Suppressor macrophage treated with lipopolysaccharide for 4 hours (primary cell): ENCODE measurements around the gene SLC16A12.
A peak's percentile ranks its signal among the peaks of the same experiment; 100 is the strongest.

Source experiments
- DNase-seq: peaks from one replicate; pipeline ENCODE4 v3.0.0-alpha.2; 2020

Gene SLC16A12

DNA sequence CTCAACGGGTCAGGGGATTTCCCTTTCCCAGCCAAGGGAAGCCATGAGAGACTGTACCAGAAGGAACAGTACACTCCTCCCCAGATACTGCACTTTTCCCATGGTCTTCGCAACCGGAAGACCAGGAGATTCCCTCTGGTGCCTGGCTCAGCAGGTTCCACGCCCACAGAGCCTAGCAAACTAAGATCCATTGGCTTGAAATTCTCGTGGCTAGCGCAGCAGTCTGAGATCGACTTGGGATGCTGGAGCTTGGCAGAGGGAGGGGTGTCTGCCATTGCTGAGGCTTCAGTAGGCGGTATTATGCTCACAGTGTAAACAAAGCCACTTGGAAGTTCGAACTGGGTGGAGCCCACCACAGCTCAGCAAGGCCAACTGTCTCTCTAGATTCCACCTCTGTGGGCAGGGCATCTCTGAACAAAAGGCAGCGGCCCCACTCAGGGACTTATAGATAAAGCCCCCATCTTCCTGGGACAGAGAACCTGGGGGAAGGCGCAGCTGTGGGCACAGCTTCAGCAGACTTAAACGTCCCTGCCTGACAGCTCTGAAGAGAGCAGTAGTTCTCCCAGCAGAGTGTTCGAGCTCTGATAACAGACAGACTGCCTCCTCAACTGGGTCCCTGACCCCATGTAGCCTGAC lies 29.6 kb downstream of the SLC16A12 start:
- no peak for DNase-seq

DNA sequence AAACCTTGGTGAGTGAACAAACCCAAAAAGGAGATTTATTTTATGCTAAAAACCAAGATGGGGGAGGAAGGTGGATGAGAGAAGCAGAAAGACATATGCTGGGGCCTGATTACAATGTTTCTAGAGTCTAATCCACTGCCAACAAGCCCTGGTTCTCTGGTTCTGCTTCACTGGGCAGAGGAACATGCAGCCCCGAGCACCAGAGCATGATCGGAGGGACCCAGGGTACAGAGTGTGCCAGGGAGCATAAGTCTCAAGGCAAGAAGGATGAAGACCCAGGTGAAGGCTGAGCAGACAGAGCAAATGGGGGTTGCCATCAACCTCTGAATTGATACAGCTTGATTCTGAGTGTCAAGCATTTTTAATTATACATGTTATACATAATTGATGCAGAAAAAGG lies 30.7 kb downstream of the SLC16A12 start:
- DNase-seq, result no peak

DNA sequence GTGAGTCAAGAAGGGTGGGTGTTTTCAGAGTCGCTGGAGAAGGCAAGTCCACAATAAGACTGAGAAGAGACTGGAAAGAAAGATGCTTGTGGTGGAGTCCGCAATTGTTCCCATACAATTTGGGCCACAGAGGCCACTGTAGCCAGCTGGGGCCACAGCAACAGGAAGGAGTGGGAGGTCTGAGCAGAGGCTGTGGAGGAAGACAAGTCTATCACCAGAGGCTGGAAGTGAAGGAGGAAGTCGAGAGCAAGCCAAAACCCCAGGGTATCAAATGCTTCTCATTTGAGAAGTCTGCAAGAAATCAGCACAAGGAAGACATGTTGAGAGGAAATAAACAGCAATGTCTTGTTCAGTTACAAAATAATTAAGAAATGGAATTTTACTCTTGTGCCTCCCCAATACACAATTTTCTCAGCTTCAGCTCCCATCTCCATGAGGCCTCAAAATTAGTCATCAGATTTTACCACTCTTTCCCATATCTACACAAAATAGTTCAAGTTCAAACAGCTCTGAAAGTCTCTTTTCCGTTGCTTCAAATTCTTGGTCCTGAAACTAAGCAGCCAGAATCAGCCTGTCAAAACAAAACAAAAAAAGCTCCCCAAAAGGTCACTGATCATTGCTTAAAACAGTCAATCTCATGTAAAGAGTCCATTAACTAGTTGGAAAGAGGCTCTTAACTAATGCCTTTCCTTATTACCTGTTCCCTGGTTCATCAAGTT lies 31.6 kb downstream of the SLC16A12 start:
- peak; percentile 16 for DNase-seq

DNA sequence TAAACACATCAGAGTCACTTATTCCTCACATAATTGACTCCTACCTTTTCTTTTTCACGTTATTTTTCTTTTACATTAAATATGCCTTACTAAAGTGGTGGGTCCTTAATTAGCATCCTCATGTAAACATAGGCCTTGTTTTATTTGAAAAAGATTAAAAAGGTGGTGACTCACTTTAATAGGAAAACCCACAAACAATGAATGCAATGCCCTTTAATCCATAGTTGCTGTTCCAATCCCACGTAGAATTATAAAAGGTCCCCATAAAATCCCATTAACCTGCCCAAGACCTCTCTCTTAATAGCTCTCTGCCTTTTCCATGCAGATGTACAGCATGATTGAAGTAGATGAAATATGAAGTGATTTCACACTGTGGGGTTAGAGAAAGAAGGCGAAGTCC lies 32.2 kb downstream of the SLC16A12 start:
- no peak for DNase-seq

DNA sequence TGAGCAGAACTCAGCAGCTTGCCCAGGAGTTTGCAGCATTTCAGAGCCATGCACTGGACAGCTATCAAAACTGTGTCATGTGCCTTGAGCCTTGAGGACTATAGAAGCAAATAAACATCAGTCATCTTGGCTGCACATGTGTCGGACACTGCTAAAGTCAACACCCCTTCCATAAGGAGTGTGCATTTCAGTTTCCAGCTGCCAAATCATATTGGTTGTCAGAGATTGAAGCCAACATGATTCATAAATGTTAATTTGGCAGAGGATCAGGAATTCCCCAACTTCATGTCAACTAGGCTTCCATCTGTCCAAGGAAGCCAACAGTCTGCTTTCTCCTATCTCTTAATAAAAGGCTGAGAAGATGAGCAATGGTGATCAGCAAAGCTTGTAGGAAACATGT lies 32.8 kb downstream of the SLC16A12 start:
- no peak for DNase-seq

DNA sequence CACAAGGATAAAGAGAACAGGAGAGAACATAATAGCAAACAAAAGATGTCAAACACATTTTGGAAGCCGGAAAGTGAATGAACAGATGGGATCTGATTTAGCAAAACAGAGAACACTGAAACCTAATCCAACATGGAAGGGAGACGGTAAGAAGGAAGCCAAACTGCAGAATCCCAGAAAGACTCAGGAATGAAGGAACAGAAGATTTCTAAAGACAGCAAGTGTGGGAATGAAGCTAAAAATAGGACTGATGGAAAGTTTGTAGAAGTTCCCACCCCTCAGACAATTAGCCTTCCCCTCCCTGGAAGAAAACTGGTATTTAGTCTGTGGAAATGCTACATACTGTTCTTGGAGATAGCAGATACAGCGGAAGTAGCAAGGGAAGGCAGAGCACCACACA lies 40.8 kb downstream of the SLC16A12 start:
- no peak for DNase-seq

DNA sequence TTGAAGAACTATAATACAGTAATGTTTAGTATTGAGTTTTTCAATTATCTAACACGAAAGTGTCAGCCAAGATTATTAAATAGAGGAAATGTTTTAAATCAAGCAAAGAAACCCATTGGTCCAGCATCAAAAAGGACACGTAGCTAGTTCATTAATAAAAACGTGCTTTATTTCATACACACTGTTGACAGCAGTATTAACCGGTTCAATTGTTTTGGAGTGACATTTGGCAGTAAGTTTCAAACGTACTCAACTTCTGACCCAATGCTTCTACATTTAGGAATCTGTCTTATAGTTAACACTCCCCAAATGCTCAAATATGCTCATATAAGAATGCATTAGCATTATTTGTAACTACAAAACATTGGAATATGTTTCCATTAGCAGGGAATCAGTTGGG lies 41.3 kb downstream of the SLC16A12 start:
- no peak for DNase-seq

DNA sequence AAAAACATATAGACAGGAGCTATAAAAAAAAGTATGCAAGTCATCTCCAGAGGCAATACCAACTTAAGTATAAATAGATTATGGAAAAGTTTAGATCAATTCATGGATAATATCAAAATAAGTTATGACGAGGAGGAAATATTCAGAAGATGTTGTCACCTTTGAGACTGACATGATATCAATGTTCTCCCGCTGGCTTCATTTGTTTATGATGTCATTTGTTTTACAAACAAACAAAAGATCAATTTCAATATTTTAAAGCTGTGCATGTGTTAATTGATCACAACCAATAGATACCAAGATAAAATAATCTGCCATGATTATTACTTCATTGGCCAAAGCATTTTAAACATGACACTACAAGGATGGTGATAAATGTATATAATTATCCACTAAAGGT lies 43.5 kb downstream of the SLC16A12 start:
- DNase-seq, result no peak

DNA sequence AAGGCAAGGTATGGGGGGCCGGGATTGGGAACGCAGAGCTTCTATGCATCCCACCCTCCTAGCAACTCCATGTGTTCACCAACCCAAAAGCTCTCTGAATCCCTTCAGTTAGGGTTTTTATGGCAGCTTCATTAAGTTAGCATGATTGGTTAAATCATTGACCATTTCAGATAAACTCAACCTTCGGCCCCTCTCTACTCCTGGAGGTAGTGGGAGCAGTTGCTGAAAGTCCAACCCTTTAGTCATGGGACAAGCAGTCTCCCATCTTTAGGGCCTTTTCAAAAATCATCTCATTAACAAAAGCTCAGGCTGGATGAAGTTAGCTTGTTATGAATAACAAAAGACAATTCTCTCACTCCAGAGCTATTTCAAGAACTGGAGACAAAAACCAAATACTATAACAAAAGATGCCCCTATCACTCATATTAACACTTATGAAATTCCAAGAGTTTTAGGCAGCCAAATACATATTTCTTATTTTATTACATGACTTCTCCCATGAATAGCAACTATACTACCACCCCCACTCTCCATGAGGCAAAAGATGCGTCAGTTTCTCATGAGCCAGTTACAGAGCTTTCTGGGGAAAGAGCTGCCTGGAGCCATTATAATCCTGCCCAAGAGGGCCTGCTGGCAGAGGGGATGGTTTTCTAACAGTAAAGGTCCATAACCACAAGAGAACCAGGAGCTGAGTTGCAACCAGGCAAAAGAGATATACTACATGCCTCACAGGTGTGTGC lies 44.6 kb downstream of the SLC16A12 start:
- no peak for DNase-seq

DNA sequence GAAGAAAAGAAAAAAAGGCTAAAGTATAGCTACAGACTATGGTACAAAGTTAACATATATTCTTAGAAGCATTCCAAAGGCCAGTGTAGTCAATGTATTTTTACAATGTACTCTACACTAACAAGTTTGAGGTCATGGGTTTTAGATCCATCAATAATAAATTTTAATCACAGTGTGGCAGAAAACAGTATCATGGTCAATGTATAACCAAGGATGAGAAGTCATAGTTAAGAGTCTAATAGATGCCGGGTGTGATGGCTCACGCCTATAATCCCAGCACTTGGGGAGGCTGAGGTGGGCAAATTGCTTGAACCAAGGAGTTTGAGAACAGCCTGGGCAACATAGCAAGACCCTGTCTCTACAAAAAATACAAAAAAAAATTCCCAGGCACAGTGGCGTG lies 53.1 kb downstream of the SLC16A12 start:
- no peak for DNase-seq

DNA sequence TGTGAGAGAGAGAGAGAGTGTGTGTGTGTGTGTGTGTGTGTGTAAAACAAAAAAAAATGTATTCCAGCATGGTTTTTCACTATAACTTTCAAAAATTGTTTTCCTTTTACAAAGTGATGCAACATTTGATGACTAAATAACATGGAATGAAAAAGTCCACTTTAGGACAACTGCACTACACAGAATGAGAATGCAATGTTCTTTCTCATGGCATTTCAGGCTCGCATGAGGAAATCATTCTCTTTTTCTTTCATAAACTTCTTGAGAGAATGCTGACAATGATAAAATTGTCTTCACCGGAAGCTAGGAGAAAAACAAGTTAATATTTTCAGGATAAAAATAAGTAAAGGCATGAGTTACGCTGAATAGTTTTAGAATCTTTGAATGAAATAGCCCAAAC lies 53.7 kb downstream of the SLC16A12 start:
- no peak for DNase-seq

DNA sequence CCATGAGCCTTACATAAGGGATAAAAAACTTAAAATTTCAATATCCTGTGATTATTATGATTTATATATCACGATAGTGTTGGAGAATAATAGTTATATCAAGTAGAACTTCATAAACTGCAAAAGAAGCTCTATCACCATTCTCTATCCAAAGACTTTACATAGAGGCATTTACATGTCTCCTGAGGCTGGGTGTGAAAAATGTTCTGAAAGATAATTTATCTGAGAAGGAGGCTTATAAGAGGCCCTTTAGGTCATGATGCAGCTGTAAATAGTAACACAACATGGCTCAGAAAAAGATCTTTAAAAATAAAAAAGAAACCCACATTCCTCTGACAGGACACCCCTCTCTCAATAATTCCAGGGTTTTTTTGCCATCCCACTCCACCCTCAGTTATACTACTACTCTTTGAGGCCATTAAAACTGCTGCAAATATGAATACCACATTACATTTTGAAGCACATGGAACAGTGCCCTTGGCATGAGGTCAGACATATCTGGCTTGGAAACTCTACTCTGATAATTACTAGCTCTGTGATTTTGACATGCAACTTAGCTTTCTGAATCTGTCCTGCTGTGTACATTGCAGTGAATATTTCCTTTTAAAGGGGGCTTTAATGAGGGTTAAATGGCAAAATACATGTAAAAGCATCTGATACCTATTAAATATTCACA lies 55.5 kb downstream of the SLC16A12 start:
- no peak for DNase-seq

DNA sequence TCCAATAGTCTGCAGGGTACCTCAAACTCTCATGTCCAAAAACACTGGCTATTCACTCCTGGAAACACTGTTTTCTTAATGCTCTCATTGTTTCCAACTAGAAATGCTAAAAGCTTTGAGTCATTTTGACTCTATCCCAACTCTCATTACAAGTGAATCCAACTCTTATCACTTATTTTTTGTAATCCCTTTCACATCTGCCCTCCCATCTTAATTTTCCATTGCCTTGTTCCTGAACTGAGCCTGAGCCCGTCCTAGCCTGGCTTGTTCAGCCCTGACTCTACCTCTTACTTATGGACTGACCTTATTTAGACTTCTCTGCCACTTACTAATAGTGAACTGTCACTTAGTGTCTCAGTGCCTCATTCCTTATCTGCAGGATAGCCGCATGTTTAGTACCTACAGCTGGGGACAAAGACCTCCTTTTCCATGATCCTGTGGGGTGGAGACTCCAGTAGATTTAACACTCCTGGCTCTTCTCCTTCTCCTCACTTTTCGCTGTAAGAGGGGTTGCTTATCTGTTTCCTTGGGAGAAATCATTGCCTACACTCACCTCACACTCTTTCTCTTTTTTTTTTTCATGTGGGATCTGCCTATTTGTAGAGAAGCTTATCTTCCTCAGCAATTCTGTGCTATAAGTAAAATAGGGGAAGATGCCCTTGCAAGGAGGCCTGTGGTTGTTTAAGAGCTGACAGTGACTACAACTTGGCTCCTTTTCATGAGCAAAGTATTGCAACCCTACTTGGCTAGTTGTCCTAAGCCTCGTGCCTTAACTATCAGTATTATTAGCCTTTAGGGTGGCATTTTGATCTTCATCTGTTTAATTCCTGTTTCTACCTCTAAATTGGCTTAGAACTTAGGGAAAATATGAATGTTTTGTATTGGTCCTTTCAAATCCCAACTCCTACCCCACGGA lies 56.4 kb downstream of the SLC16A12 start:
- DNase-seq, result no peak

DNA sequence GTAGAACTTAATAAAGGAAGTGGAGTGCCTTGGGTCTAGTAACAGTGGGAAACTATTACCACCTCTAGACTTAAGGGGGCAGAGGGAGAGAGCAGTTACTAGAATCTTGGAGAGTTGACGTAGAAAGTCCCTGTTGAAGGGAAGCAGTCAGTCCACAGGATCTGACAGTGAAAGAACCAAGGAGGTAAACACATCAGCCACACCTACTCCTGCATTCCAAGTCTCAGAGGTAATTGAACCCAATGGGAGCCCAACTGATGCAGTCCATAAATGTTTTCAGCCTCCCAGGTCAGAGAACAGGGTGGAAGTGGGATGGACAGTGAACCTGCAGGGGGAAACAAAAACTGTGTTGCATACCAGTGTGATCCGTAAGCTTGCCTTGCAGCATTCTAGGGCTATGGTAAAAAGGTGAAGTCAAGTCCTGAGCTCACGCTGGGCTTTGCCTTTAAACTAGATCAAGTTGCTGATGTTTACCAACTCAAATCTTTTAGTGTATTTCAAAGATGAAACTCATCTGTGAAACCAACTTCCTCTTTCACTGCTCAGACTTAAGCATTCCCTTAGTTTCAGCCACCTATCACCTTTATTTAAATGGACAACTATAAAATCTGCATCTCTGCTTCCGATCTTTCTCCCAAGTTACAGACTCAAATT lies 57.2 kb downstream of the SLC16A12 start:
- no peak for DNase-seq

DNA sequence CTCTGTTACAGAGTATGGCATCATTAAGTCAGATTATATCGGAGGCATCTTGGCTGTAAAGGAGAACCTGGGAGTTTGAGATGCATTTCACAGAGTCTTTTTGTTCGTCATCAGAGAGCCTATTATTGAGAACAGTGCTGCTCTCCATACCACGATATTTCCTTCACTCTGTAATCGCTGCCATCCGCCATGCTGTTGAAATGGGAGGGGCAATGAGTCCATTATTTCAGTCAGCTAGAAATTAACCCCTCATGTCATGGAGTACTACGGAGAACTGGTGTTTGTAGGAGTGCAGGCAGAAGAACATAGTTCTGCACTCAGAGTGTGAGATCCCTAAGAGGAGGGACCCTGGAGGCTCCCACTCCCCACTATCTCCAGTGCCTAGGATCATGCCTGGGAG lies 59.2 kb downstream of the SLC16A12 start:
- DNase-seq, result no peak

DNA sequence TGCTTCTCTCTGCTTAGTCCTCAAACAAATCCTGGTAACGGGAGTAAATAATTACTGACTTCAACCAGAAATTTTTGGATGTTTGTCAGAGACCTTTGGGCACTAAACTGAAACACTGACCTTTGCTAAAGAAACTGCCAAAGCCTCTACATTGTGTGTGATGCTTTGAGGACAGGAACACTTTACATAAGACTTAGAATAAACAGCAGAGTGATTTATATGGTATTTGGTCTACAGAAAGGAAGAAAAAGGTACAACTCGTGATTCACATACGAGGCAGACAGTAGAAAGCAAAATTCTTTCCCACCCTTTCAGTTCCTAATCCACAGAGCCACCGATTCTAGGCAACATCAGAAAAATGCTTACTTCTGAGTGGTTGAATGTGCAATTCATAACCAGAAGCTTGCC lies 59.8 kb downstream of the SLC16A12 start:
- DNase-seq, result no peak

DNA sequence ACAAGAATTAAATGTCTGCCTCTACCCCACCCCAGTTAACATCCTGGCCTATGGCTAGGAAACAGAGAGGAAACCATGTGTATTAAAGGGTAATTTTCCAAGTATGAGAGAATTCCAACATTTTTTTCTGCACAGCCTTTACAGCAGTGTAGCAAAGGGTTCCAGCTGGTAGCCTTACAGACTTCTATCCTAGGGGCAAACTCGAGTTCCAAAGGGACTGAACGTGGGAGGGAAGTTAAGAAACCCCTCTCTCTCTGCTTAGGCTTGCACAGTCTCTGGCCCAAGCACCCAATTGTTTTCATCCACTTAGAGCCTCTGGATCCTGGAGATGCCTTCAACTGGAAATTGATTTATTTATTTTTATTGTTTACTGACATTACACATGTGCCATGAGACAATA lies 60.3 kb downstream of the SLC16A12 start:
- DNase-seq, result no peak

DNA sequence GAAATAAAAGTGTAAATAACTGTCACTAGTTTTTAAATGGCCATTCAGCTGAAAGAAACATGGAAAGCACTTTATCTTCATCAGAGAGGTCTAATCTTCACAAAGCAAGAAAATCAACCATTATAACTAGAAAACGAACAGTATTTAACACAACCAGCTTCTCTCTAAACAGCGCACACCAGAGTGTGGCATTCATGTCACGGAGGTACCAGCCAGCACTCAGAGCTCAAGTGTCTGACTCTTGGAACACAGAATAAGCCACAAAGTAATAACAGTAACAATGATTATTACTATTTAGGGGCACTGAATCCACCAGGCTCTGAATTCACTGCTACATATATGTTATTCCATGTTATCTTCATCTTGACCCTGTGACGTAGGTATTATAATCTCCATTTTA lies 60.9 kb downstream of the SLC16A12 start:
- DNase-seq, result no peak

DNA sequence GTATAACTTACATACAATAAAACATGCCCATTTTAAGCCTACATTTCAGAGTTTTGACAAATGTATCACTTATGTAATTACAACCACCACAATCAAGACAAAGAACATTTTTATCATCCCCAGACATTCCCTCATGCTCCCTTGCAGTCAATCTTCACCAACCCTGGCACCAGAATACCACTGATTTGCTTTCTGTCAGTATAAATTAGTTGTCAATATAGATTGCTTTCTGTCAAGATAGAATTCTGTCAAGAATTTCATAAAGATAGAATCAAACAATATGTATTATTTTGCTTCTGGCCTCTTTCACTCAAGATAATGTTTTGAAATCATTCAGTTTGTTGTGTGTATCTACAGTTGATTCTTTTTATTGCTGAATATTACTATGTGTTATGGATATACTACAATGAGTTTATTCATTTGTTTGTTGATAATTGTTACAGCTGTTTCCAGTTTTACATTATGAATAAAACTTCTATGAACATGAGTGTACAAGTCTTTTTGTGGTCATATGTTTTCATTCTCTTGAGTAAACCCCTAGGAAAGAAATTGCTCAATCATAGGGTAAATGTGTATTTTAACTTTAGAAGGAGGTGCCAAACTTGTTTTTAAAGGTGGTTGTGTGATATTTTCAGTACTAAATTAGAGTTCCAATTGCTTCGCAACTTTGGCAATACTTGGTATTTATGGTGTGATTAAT lies 64.1 kb downstream of the SLC16A12 start:
- no peak for DNase-seq

DNA sequence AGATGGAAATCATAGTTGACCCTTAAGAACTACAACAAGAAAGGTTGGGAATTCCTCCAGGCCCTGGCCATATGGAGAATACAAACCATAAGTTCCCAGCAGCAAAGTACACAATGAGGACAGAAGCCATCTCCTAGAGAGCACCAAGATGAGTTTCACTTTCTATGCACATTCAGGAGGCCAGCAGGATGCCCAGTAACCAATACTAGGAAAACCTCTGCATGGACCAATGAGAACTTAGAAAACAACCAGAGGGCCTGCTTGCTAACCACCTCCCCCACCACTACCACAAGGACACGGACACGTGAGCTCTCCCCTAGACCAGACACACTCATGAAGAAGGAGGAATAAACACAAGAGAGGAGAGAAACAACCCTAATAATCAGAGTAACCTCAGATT lies 64.8 kb downstream of the SLC16A12 start:
- no peak for DNase-seq

DNA sequence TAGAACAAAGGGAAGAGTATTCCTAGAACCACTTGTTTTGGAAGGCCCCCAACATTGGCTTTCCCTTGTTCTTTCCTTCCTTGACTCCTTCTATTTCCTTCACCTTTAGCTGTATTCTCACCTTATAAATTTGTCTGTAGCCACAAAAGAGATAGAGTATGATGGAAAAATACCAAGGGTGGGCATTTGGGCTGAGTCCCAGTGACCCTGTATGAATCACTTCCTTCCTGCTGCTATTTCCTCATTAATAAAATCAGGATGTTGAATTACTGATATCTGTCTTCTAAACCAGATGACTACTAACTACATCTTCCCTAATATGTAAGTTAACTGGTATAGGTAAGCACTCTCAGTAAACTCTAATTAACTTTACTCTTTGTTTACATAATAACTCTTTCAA lies 65.9 kb downstream of the SLC16A12 start:
- no peak for DNase-seq
